ENCODE data around the gene ADIPOR2. TPM values are rescaled to one million over a fixed set of nuclear protein-coding genes. Genes with fewer than 3 reads are reported as not detected.
"Not testable (repeated sequence)": the region's sequence is repeated elsewhere in the genome, so short reads cannot be mapped to it uniquely, and the experiment has no call there.

ADIPOR2 gene
- total RNA-seq, 4 donors from 2014 or later: 75.1 to 119 (median 93.4) TPM

- TF ChIP-seq, protein P1, sequence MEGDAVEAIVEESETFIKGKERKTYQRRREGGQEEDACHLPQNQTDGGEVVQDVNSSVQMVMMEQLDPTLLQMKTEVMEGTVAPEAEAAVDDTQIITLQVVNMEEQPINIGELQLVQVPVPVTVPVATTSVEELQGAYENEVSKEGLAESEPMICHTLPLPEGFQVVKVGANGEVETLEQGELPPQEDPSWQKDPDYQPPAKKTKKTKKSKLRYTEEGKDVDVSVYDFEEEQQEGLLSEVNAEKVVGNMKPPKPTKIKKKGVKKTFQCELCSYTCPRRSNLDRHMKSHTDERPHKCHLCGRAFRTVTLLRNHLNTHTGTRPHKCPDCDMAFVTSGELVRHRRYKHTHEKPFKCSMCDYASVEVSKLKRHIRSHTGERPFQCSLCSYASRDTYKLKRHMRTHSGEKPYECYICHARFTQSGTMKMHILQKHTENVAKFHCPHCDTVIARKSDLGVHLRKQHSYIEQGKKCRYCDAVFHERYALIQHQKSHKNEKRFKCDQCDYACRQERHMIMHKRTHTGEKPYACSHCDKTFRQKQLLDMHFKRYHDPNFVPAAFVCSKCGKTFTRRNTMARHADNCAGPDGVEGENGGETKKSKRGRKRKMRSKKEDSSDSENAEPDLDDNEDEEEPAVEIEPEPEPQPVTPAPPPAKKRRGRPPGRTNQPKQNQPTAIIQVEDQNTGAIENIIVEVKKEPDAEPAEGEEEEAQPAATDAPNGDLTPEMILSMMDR (IDR thresholded peaks at IDR 0.05): no peak
- DNase-seq (ENCODE audit: low spot score) (no peak), ATAC-seq (ENCODE audit: low FRiP score) (no peak)
Observed at GRCh38 chr12:1811948-1812291, 121.0 kb downstream of the ADIPOR2 start.

- ATAC-seq (ENCODE audit: low FRiP score) (peak; percentile 60), DNase-seq (ENCODE audit: low spot score) (no peak)
- TF ChIP-seq, protein P1 (IDR thresholded peaks at IDR 0.05): no peak
Observed at GRCh38 chr12:1812650-1813302, 121.9 kb downstream of the ADIPOR2 start.

GRCh38 chr12:1814266-1814665, 123.4 kb downstream of the ADIPOR2 start:
- no peak for DNase-seq (ENCODE audit: low spot score)
- ATAC-seq (ENCODE audit: low FRiP score): no peak
- TF ChIP-seq, protein P1 (IDR thresholded peaks at IDR 0.05): no peak

- no peak for DNase-seq (ENCODE audit: low spot score)
- TF ChIP-seq, protein P1 (IDR thresholded peaks at IDR 0.05): no peak
- ATAC-seq (ENCODE audit: low FRiP score): no peak
Observed at GRCh38 chr12:1815108-1815507, 124.2 kb downstream of the ADIPOR2 start.

- DNase-seq (ENCODE audit: low spot score) (no peak), ATAC-seq (ENCODE audit: low FRiP score) (no peak)
Observed at GRCh38 chr12:1815814-1816729, 125.2 kb downstream of the ADIPOR2 start.

DNA sequence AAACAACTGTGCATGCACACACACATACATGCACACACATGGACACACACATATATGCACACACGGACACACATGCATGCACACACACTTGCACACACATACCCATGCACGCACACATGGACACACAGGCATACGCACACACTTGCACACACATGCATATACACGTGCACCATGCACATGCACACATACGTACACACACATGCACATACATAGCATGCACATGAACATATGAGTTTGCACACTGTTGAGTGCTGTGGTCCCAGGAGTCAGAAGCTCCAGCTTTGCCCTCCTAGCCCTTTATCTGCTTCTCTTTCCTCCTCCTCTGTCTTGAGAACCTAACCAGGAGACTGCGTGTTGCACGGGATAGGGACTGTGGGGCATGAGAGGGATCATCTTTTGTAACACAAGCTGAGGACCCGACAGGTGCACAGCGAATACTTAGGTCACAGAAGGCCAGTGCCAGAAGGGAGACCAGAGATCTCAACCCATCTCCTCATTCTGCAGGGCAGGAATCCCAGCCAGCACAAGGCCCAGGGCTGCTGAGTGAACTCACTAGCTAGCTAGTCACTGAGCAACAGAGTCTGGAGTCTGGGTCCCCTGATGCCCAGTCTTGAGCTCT, 126.0 kb downstream of the ADIPOR2 start:
- no peak for ATAC-seq (ENCODE audit: low FRiP score)
- TF ChIP-seq, protein P1 (IDR thresholded peaks at IDR 0.05): no peak
- DNase-seq (ENCODE audit: low spot score): no peak

More at GRCh38 chr12:1815814-1816729, 125.2 kb downstream of the ADIPOR2 start:
- TF ChIP-seq, protein P1 (IDR thresholded peaks at IDR 0.05): no peak

DNA sequence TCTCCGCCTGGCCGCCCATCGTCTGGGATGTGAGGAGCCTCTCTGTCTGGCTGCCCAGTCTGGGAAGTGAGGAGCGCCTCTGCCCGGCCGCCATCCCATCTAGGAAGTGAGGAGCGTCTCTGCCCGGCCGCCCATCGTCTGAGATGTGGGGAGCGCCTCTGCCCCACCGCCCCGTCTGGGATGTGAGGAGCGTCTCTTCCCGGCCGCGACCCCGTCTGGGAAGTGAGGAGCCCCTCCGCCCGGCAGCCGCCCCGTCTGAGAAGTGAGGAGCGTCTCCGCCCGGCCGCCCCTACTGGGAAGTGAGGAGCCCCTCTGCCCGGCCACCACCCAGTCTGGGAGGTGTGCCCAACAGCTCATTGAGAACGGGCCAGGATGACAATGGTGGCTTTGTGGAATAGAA, 127.1 kb downstream of the ADIPOR2 start:
- ATAC-seq (ENCODE audit: low FRiP score); DNase-seq (ENCODE audit: low spot score): not testable (repeated sequence)
